H1 (cell line): ENCODE results near the gene EPSTI1. TPM values are rescaled to one million over a fixed set of nuclear protein-coding genes. Genes with fewer than 3 reads are reported as not detected.

Source experiments
- BCL11A ChIP-seq, 2 experiments: IDR thresholded peaks; one replicate each; pipeline ENCODE4 v1.6.1; 2011; ENCODE audit warnings: low read depth in 2 of 2, low read length in 2 of 2, mild to moderate bottlenecking in 2 of 2
- CHD7 ChIP-seq: fragments of 300-600 bp; sonication (generic); IDR thresholded peaks from 2 replicates; pipeline ENCODE4 v1.7.1; 2012; ENCODE audit warnings: low read length, moderate library complexity, mild to moderate bottlenecking, inconsistent platforms; ENCODE audit not compliant: insufficient replicate concordance
- CTBP2 ChIP-seq: IDR thresholded peaks from 2 replicates; pipeline ENCODE4 v1.7.0; 2011; ENCODE audit warnings: borderline replicate concordance, mild to moderate bottlenecking, moderate library complexity, mixed read lengths, low read length; ENCODE audit not compliant: insufficient read depth, insufficient read length
- E2F6 ChIP-seq: IDR thresholded peaks from 2 replicates; pipeline ENCODE4 v1.6.1; 2012; ENCODE audit warnings: inconsistent platforms
- POU5F1 ChIP-seq: IDR thresholded peaks from 2 replicates; pipeline ENCODE4 v1.6.1; 2011; ENCODE audit warnings: low read depth, mild to moderate bottlenecking, low read length, moderate library complexity
- SUZ12 ChIP-seq: fragments of 200-600 bp; sonication (generic); IDR thresholded peaks from 2 replicates; pipeline ENCODE4 v1.6.1; 2012; ENCODE audit warnings: mild to moderate bottlenecking, inconsistent platforms, low read length, moderate library complexity, mixed read lengths
- polyA plus RNA-seq, 7 experiments: library from polyadenylated mRNA; depleted of rRNA in 3 of 7; stranded (reverse) in 5 of 7; unstranded in 2 of 7; fragments of >200 nt in 5 of 7; fragments of 200-250 nt in 2 of 7; gene quantifications; 1 replicate in 5 of 7; 2 replicates in 1 of 7; 4 replicates in 1 of 7; pipeline versions ENCODE4 v1.2.1 to v1.2.3, GENCODE V29; 2011 to 2013; ENCODE audit warnings: missing spikeins in 2 of 7, mixed read lengths in 2 of 7
- total RNA-seq: library from RNA; stranded (reverse); fragmentation: NEBNext Ultra II Directional; extraction: Animal tissue kit (Norgen Biotek cat#: 25700); gene quantifications from 2 replicates; pipeline ENCODE4 v1.2.1, GENCODE V29; 2021

Gene EPSTI1
- total and polyA plus RNA-seq, 2 of the 8 experiments (the other 6 are each of a cell fraction or from before 2014, with no cell fraction given): 0.23 to 0.37 TPM

- TF ChIP-seq CHD7 (no peak), CTBP2 (no peak), POU5F1 (no peak), SUZ12 (no peak), E2F6 (no peak), BCL11A (IDR thresholded peaks at IDR 0.05; ENCODE audit: low read depth in 2 of 2, low read length in 2 of 2) (no peak)
Measured at GRCh38 chr13:42892760-42893159, 99.3 kb downstream of the EPSTI1 start (continued).
